ENCODE results near the gene DNAH10.

Gene DNAH10

GRCh38 chr12:123849517-123849916 is 87.4 kb downstream of the DNAH10 start:
- H3K36me3 ChIP-seq (ENCODE audit: control insufficient read depth, insufficient read depth, low read length) = no peaks in the 10 kb centered on the region
- H3K4me3 ChIP-seq (ENCODE audit: insufficient read depth, low read depth, low read length) = no peak overlapping the region
- 93 to 94% methylated on average over 3 of the region's 3 CpGs for WGBS, 2 experiments
- H3K9me3 ChIP-seq (ENCODE audit: control insufficient read depth, low read length) = no peaks in the 10 kb centered on the region
- no peak overlapping the region for H3K27ac ChIP-seq (ENCODE audit: insufficient read depth, low read depth, low read length, poor library complexity, severe bottlenecking)
- H3K27me3 ChIP-seq (ENCODE audit: control insufficient read depth, insufficient read depth, low read length, poor library complexity, severe bottlenecking) = peaks cover 3% of the 10 kb centered on the region
- H3K4me1 ChIP-seq (ENCODE audit: control insufficient read depth, insufficient read depth, low read length) = no peaks in the 10 kb centered on the region

DNA sequence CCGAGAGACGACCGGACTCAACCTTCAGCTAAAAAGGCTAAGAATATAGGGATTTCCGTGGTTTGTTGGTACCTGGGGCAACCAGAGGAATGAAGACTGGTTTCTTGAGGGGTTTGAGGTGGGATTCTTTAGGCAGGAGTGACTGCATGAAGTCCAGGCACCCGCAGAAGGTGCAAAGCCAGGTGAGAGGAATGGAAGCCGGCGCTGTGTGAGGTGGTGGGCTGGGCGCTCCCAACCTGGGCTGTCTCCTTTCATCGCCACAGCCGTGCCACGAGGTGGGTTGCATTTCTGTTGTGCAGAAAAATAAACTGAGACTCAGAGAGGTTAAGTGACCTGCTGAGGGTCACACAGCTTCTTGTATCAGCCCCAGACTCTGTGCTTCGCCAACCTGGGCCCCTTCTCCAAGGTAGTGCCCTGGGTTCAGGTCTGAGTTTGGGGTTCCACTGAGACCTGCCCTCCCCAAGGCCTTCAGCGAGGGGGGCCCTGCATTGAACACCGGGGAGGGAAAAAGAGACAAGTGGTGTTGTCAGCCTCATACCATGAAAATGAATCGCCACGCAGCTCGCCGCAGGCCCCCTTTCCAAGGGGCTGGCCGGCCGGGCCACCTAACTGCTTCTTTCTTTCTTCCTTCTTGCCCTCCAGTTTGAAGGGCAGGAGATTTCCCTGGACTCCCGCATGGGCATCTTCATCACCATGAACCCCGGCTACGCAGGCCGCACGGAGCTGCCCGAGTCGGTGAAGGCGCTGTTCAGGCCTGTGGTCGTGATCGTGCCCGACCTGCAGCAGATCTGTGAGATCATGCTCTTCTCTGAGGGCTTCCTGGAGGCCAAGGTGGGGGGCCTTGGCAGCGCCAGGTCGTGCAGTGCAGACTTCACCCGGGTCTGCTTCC is 88.4 kb downstream of the DNAH10 start:
- H3K27me3 ChIP-seq (ENCODE audit: control insufficient read depth, insufficient read depth, low read length, poor library complexity, severe bottlenecking) = peaks cover 3% of the 10 kb centered on the region
- no peaks in the 10 kb centered on the region for H3K4me1 ChIP-seq (ENCODE audit: control insufficient read depth, insufficient read depth, low read length)
- no peak overlapping the region for H3K4me3 ChIP-seq (ENCODE audit: insufficient read depth, low read depth, low read length)
- no peaks in the 10 kb centered on the region for H3K9me3 ChIP-seq (ENCODE audit: control insufficient read depth, low read length)
- 92 to 93% methylated on average over 34 of the region's 34 CpGs for whole genome bisulfite sequencing, 2 experiments
- H3K36me3 ChIP-seq (ENCODE audit: control insufficient read depth, insufficient read depth, low read length) = no peaks in the 10 kb centered on the region
- H3K27ac ChIP-seq (ENCODE audit: insufficient read depth, low read depth, low read length, poor library complexity, severe bottlenecking) = no peak overlapping the region

DNA sequence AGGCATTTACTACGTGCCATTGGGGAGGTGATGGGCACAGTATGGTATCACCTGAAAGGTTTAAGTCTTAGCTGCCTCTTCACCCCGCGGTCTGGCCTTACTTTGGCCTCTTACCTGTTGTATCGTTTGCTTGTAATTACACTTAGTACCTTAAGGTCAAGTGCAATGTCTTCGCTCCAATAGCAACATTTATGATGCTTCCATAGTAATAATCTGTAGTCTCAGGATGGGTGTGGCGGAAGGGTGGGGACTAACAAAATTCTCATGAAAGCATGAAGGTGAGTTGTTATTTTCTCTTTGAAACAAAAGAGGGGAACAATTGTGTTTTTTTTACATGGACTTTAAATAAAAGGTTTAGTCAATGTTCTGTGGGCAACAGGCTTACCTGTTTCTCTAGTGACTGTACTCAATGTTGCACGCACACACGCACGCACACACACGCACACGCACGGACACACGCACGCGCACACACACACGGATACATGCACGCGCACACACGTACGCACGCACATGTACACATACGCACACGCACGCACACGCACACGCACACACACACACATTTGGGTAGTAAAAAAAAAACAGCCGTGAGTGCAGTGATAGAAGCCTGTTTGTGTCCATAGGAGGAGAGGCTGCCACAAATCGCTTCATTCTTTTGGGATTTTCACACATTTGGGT is 91.4 kb downstream of the DNAH10 start:
- WGBS, 2 experiments = 88 to 90% methylated on average over 28 of the region's 28 CpGs
- no peaks in the 10 kb centered on the region for H3K36me3 ChIP-seq (ENCODE audit: control insufficient read depth, insufficient read depth, low read length)
- no peaks in the 10 kb centered on the region for H3K4me1 ChIP-seq (ENCODE audit: control insufficient read depth, insufficient read depth, low read length)
- H3K4me3 ChIP-seq (ENCODE audit: insufficient read depth, low read depth, low read length) = no peak overlapping the region
- no peaks in the 10 kb centered on the region for H3K9me3 ChIP-seq (ENCODE audit: control insufficient read depth, low read length)
- H3K27me3 ChIP-seq (ENCODE audit: control insufficient read depth, insufficient read depth, low read length, poor library complexity, severe bottlenecking) = peaks cover 3% of the 10 kb centered on the region
- H3K27ac ChIP-seq (ENCODE audit: insufficient read depth, low read depth, low read length, poor library complexity, severe bottlenecking) = no peak overlapping the region

DNA sequence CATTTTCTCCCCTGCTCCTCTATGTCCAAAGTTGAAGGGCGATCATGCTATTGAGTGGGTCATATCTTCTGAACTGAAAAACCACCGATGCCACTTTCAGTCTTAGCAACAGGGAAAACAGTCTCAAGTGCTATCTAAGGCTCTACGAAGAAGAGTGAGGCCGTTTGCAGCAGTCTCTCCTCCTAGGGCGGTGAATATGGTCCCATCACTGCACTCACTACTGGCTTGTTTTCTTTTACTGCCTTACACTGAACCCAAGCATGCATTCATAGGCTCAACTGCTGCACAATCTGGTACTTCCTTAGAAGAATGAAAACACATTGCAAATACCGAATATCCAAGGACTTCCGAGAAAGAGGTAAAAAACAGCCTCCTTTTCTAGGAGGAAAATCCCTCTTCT is 92.1 kb downstream of the DNAH10 start:
- Histone ChIP-seq H3K9me3 (ENCODE audit: control insufficient read depth, low read length) (no peaks in the 10 kb centered on the region), H3K4me3 (ENCODE audit: insufficient read depth, low read depth, low read length) (no peak overlapping the region), H3K27me3 (ENCODE audit: control insufficient read depth, insufficient read depth, low read length, poor library complexity, severe bottlenecking) (peaks cover 3% of the 10 kb centered on the region), H3K27ac (ENCODE audit: insufficient read depth, low read depth, low read length, poor library complexity, severe bottlenecking) (no peak overlapping the region), H3K36me3 (ENCODE audit: control insufficient read depth, insufficient read depth, low read length) (no peaks in the 10 kb centered on the region), H3K4me1 (ENCODE audit: control insufficient read depth, insufficient read depth, low read length) (no peaks in the 10 kb centered on the region)
- 76 to 79% methylated on average over 7 of the region's 7 CpGs for WGBS, 2 experiments

DNA sequence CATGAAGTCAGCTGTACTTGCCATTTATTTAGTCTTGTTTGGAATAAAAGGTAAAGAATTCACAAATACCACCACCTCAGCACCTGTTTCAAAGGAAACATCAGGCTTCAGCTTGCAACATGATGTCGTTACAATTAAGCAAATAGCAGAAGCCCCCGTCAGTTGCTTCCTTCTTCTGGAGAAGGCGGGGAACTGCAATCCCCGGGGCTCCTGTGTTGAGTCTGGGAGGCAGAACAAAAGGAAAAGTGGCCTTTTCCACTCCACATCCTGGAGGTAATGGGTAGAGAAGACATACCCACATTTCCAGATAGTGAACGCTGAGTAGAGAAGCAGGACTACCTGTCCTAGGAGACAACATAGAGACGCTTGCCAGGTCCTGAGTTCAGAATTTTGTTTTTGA is 92.8 kb downstream of the DNAH10 start:
- no peaks in the 10 kb centered on the region for H3K9me3 ChIP-seq (ENCODE audit: control insufficient read depth, low read length)
- H3K27ac ChIP-seq (ENCODE audit: insufficient read depth, low read depth, low read length, poor library complexity, severe bottlenecking) = no peak overlapping the region
- peaks cover 3% of the 10 kb centered on the region for H3K27me3 ChIP-seq (ENCODE audit: control insufficient read depth, insufficient read depth, low read length, poor library complexity, severe bottlenecking)
- no peaks in the 10 kb centered on the region for H3K4me1 ChIP-seq (ENCODE audit: control insufficient read depth, insufficient read depth, low read length)
- 64 to 65% methylated on average over 6 of the region's 6 CpGs for WGBS, 2 experiments
- no peaks in the 10 kb centered on the region for H3K36me3 ChIP-seq (ENCODE audit: control insufficient read depth, insufficient read depth, low read length)
- H3K4me3 ChIP-seq (ENCODE audit: insufficient read depth, low read depth, low read length) = no peak overlapping the region

GRCh38 chr12:123856681-123857080 is 94.6 kb downstream of the DNAH10 start:
- Histone ChIP-seq H3K9me3 (ENCODE audit: control insufficient read depth, low read length) (no peaks in the 10 kb centered on the region), H3K36me3 (ENCODE audit: control insufficient read depth, insufficient read depth, low read length) (no peaks in the 10 kb centered on the region), H3K27me3 (ENCODE audit: control insufficient read depth, insufficient read depth, low read length, poor library complexity, severe bottlenecking) (peaks cover 3% of the 10 kb centered on the region), H3K4me3 (ENCODE audit: insufficient read depth, low read depth, low read length) (no peak overlapping the region), H3K27ac (ENCODE audit: insufficient read depth, low read depth, low read length, poor library complexity, severe bottlenecking) (no peak overlapping the region), H3K4me1 (ENCODE audit: control insufficient read depth, insufficient read depth, low read length) (no peaks in the 10 kb centered on the region)
- 92 to 94% methylated on average over 1 of the region's 1 CpG for WGBS, 2 experiments

DNA sequence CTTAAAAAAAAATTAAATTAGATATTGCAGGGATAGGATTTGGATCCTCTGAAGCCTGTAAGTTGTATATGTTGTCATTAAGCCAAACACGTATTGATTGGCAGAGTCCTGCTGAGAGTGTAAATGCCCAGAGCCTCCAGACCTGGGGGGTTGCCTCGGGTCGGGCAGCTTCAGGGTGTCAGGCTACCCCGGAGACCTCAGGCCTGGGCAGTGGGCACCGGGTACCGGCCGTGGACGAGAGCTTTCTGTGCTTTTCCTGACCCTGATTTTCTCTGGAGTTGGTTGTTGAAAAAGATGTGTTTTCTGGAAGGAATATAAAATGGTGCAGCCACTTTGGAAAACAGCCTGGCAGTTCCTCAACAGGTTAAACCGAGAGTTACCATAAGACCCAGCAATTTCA is 96.1 kb downstream of the DNAH10 start:
- no peaks in the 10 kb centered on the region for H3K36me3 ChIP-seq (ENCODE audit: control insufficient read depth, insufficient read depth, low read length)
- H3K4me3 ChIP-seq (ENCODE audit: insufficient read depth, low read depth, low read length) = no peak overlapping the region
- peaks cover 3% of the 10 kb centered on the region for H3K27me3 ChIP-seq (ENCODE audit: control insufficient read depth, insufficient read depth, low read length, poor library complexity, severe bottlenecking)
- H3K27ac ChIP-seq (ENCODE audit: insufficient read depth, low read depth, low read length, poor library complexity, severe bottlenecking) = no peak overlapping the region
- no peaks in the 10 kb centered on the region for H3K4me1 ChIP-seq (ENCODE audit: control insufficient read depth, insufficient read depth, low read length)
- H3K9me3 ChIP-seq (ENCODE audit: control insufficient read depth, low read length) = no peaks in the 10 kb centered on the region
- WGBS, 2 experiments = 83 to 85% methylated on average over 9 of the region's 9 CpGs

DNA sequence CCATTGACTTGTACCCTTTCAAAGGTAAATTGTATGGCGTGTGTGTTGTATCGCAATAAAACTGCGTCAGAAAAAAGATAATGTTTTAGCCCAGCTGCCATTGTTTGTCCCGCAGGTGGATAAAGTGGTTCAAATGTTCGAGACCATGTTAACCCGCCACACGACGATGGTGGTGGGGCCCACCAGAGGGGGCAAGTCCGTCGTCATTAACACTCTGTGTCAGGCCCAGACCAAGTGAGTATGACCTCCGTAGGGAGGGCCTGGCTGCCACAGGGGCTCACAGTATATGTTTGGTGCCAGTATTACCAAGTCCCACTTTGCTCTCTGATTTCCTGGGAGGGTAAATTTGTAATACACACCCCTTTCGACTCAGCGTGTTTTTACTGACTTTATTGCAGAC is 96.9 kb downstream of the DNAH10 start:
- 66 to 70% methylated on average over 13 of the region's 13 CpGs for WGBS, 2 experiments
- no peaks in the 10 kb centered on the region for H3K9me3 ChIP-seq (ENCODE audit: control insufficient read depth, low read length)
- H3K4me1 ChIP-seq (ENCODE audit: control insufficient read depth, insufficient read depth, low read length) = no peaks in the 10 kb centered on the region
- H3K36me3 ChIP-seq (ENCODE audit: control insufficient read depth, insufficient read depth, low read length) = no peaks in the 10 kb centered on the region
- H3K27me3 ChIP-seq (ENCODE audit: control insufficient read depth, insufficient read depth, low read length, poor library complexity, severe bottlenecking) = no peaks in the 10 kb centered on the region
- H3K27ac ChIP-seq (ENCODE audit: insufficient read depth, low read depth, low read length, poor library complexity, severe bottlenecking) = no peak overlapping the region
- H3K4me3 ChIP-seq (ENCODE audit: insufficient read depth, low read depth, low read length) = no peak overlapping the region

DNA sequence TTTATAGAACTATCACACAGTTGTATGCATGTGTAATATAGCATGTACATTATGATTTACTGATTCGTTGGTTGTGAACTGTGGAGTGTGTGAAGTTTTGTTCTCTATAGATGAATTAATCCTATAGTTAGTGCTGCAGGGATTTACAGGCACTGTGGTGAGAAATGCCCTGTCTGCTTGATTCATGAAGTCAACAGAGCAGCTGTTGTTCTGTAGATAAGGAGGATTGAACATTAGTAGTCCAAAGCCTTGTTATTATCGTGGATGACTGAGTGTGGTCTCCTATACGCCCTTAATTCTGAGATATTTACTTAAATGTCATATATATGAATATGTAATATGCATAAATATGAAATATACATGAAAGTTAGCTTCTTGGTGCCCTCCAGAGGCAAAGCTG is 98.3 kb downstream of the DNAH10 start:
- no peak overlapping the region for H3K27ac ChIP-seq (ENCODE audit: insufficient read depth, low read depth, low read length, poor library complexity, severe bottlenecking)
- no peaks in the 10 kb centered on the region for H3K4me1 ChIP-seq (ENCODE audit: control insufficient read depth, insufficient read depth, low read length)
- H3K9me3 ChIP-seq (ENCODE audit: control insufficient read depth, low read length) = no peaks in the 10 kb centered on the region
- H3K4me3 ChIP-seq (ENCODE audit: insufficient read depth, low read depth, low read length) = no peak overlapping the region
- H3K27me3 ChIP-seq (ENCODE audit: control insufficient read depth, insufficient read depth, low read length, poor library complexity, severe bottlenecking) = no peaks in the 10 kb centered on the region
- WGBS, 2 experiments = 76 to 92% methylated on average over 1 to 3 of the region's 3 CpGs
- H3K36me3 ChIP-seq (ENCODE audit: control insufficient read depth, insufficient read depth, low read length) = no peaks in the 10 kb centered on the region

DNA sequence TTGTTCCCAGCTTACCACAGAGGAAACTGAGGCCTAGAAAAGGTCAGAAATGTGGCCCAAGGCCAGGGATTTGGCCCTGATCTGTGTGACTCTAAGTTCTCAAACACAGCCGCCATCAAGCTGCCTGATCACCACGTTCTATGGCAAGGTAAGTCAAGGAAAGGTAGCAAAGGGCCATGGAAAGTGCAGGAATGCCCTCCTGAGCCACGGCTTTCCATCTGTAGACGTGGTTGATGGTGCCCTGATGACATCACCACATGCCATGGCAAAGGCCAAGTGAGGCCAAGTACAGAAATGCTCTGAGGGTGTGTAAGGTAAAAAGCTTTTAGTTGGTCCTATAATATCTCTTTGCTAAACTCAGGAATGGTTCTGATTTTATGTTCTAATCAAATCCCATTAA is 99.3 kb downstream of the DNAH10 start:
- H3K9me3 ChIP-seq (ENCODE audit: control insufficient read depth, low read length) = no peaks in the 10 kb centered on the region
- H3K27me3 ChIP-seq (ENCODE audit: control insufficient read depth, insufficient read depth, low read length, poor library complexity, severe bottlenecking) = no peaks in the 10 kb centered on the region
- H3K27ac ChIP-seq (ENCODE audit: insufficient read depth, low read depth, low read length, poor library complexity, severe bottlenecking) = no peak overlapping the region
- 89 to 91% methylated on average over 4 of the region's 4 CpGs for WGBS, 2 experiments
- H3K4me3 ChIP-seq (ENCODE audit: insufficient read depth, low read depth, low read length) = no peak overlapping the region
- H3K4me1 ChIP-seq (ENCODE audit: control insufficient read depth, insufficient read depth, low read length) = no peaks in the 10 kb centered on the region
- no peaks in the 10 kb centered on the region for H3K36me3 ChIP-seq (ENCODE audit: control insufficient read depth, insufficient read depth, low read length)
